GM19397 (cell line): Measurements from ENCODE around the gene PIPOX.
"Not testable (repeated sequence)": the region's sequence is repeated elsewhere in the genome, so short reads cannot be mapped to it uniquely, and the experiment has no call there.

Experiments used
- ATAC-seq: cut with Tn5 transposase; IDR thresholded peaks from one replicate; pipeline ENCODE4 v1.9.1; 2021; ENCODE audit warnings: mild to moderate bottlenecking, moderate library complexity; ENCODE audit not compliant: unreplicated experiment

Gene PIPOX

DNA sequence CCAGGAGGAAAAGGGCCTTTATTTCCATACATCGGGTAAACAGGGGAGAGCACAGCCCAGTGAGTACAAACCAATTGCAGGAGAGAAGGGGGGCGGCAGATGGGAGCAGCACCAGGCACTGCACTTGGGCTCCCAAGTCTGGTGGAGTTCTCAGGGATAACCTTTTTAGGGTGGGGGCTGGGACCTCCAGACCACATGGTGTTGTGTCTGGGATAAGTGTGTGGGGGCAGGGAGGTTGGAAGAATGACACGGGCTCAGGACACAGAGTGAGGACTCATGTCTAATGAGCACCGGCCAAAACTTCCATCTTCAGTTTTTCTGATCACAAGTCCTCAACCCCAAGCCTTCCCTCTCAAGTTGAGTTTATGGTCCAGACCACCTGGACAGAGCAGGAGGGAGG is 30.6 kb downstream of the PIPOX start:
- no peak for ATAC-seq

DNA sequence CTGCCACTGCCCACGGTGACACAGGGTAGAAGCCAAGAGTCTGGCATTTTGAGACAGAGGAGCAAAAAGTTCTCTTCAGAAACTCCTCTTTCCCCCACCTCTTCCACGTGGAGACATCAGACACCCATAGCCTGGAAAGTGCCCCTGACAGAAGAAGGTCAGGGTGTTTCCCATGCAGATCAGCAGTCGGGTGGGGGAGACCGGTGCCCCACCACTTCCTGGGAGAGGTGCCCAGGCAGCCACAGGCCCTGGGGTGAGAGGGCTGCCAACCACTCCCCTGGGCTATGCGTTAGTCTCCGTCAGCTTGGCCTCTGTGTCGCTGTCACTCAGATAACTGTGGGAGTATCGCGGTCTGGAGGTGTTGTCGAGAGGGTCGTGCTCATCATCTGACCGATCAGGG is 31.5 kb downstream of the PIPOX start:
- ATAC-seq: no peak

DNA sequence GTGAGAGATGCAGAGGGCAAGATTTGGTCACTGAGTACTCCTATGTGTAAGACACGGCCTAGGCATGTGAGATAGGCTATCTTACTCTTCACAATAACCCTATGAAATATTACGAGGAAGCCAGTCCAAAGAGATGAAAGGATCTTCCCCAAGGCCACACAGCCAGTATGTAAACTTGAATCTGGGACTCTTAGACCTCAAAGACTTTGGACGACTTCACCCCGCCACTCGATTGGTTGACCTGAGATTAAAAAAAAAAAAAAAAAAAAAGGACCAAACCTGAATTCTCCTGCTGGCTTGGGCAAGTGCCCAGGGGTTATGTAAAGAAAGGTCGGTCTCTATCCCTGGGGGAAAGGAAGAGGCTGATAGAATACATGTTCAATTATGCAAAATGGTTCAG is 33.1 kb downstream of the PIPOX start:
- no peak for ATAC-seq

DNA sequence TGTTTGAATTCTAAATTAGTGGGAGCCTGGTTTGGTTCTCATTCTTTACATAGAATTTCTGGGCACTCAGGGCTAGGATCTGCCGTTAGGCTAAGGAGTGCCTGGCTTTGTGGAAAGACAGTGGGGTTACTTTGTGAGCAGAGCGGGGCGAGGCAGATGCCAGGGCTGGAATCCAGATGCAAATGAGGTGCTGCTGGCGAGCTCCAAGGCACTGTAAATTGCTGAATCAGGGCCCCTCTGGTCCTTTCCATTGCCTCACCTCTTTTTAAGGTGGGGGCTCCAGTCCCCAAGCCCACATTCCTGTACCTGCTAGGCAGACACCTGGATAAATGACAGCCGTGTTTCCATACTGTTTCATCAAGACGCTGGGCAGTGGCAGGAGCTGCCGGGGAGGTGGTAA is 33.8 kb downstream of the PIPOX start:
- no peak for ATAC-seq

DNA sequence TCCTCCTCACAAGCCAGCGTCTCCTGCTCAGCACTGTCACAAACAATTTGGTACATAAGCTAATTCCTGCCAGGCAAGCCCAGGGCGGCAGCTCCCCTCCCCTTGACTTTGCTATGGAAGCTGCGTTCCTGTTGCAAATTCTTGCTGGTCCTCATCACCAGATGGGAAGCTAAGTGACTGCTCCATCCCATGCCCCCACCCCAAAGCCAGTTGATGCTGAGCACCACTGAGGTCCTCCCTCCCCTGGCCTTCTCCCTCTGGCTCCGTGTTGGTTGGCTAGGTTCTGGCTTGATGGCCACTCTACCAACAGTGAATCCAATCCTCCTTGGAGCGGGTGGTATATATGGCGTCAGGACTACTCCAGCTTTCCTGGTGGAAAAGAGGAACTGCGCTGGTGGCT is 34.4 kb downstream of the PIPOX start:
- no peak for ATAC-seq

DNA sequence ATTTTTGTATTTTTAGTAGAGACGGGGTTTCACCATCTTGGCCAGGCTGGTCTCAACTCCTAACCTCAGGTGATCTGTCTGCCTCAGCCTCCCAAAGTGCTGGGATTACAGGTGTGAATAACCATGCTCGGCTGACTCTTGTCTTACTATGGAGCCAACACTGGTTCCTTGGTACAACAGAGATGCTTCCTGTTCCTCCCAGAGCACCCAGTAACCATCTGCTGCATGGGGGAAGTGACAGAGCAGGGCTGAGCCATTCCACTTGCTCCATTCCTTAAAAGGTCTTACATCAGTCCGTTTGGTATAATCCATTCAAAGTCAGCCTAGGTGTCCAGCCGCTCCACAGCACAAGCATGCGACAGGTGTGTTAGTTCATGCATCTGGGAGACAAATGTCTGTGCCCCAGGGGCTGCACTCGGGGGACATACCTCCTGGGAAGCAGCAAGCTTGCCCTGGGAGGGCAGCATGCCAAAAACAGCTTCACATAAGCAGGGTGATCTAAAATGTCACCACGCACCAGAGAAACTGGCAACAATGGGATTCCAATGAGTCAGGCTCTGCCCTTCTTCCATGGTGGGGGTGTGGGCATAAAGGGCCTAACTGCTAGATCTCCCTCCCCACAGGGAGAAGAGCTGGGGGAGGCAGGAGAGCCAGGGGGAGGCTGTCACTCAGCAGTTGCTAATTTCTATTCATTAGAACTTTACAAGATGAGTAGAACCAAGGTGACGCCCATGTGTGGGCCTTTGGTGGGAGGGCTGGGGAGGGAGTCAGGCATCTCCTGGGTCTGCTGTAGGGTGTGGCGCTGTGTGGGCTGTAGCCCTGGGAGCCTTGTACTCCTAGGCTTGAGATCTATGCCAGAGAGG is 35.5 kb downstream of the PIPOX start:
- no peak for ATAC-seq

- no peak for ATAC-seq
Observed at GRCh38 chr17:29079433-29079832, 36.5 kb downstream of the PIPOX start.

DNA sequence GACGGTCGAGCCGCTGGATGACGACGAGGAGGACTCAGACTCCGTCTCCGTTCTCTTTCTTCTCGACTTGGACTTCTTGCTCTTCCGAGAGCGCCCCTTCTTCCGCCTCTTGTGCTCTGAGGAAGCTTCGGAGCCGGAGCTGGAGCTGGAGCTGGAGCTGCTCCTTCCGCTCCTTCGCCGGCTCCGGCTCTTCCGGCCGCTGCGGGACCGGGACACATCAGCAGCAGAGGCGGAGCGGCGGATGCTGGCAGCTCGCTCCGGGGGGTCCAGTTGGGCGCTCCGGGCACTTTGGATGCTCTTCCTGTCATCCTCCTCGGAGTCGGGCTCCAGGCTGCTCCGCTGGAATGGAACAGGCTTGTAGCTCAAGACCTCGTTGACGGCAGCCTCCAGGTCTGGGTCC is 36.9 kb downstream of the PIPOX start:
- ATAC-seq: no peak

GRCh38 chr17:29080323-29080722 is 37.4 kb downstream of the PIPOX start:
- ATAC-seq: no peak

- ATAC-seq: no peak
Observed at GRCh38 chr17:29080965-29081364, 38.0 kb downstream of the PIPOX start.

- no peak for ATAC-seq
Observed at GRCh38 chr17:29084541-29085146, 41.7 kb downstream of the PIPOX start.

DNA sequence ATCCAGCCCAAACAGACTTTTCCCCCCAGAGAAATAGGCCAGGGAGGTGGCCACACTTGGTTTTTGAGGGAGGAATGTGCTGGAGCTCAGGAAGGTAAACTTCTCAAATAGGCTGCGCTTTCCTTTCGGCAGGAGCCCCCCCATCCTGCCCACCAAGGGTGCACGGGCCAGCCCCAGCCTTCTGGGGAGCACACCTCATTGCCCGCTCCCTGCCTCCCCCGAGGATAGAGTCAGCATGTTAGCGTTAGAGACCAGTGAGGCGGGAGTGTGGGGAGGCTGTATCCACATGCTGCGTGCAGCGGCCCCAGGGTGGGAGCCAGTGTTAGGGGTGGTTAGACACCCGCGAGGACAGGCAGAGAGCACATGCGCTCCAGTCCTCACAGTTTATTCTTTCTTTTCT is 42.3 kb downstream of the PIPOX start:
- no peak for ATAC-seq

DNA sequence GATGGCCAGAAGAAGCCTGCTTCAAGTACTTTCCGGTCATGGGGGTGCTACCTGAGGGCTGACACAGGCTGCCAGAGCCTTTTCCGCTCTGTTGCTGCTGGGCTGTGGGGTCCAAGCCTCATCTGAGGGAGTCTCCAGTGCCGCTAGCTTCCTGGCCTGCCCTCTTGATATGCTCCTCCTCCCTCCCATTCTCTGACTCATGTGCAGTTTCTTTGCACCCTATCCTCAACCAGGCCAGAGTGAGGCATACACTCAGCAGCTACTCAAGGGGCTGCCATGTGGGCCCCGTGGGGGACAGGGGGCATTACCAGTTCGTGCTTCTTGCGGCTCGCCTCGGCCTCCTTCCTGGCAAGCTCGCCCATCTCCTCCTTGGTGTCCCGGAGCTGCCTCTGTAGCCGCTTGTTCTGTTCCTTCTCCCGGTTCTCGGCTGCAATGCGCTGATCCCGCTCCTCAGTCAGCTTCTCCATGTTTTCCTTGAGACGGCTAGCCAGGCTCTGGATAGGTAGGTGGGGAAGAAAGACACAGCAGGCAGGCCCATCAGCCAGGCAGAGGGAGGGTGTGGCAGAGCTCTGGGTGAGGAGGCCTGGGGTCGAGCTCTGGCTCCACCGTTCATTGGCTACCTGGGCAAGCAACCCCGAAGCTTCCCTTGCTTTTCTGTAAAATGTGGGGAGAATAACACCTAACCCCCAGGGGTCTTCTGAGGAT is 43.8 kb downstream of the PIPOX start:
- no peak for ATAC-seq

DNA sequence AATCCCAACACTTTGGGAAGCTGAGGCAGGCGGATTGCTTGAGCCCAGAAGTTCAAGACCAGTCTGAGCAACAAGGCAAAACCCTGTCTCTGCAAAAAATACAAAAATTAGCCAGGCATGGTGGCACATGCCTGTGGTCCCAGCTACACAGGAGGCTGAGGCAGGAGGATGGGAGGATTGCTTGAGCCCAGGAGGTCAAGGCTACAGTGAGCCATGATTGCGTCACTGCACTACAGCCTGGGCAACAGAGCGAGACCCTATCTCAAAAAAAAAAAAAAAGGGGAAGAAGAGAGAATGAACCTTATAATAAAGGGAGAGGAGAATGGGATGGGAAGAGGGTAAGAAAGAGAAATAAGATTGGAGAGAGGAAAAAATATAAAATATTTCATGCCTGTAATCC is 45.8 kb downstream of the PIPOX start:
- not testable (repeated sequence) for ATAC-seq

- no peak for ATAC-seq
Observed at GRCh38 chr17:29089601-29090044, 46.7 kb downstream of the PIPOX start.

DNA sequence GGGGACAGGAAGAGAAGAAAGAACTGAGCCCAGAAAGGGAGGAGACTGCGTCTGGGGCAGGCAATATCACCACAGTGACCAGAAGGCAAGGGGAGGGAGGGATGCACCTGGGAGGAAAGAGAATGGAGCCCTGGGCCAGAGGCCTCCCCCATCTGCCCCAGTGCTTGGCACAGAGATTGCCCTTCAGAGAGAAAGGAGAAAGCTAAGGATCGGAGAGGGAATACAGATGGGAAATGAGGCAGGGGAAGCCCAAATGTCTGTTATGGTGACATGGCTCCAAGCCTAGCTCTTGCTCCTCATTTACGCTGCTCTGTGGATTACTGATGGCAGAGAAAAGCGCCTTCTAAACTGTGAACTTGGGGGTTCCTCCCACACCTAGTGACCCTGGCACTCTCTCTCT is 47.2 kb downstream of the PIPOX start:
- ATAC-seq: no peak

GRCh38 chr17:29090750-29091605 is 48.0 kb downstream of the PIPOX start:
- no peak for ATAC-seq

DNA sequence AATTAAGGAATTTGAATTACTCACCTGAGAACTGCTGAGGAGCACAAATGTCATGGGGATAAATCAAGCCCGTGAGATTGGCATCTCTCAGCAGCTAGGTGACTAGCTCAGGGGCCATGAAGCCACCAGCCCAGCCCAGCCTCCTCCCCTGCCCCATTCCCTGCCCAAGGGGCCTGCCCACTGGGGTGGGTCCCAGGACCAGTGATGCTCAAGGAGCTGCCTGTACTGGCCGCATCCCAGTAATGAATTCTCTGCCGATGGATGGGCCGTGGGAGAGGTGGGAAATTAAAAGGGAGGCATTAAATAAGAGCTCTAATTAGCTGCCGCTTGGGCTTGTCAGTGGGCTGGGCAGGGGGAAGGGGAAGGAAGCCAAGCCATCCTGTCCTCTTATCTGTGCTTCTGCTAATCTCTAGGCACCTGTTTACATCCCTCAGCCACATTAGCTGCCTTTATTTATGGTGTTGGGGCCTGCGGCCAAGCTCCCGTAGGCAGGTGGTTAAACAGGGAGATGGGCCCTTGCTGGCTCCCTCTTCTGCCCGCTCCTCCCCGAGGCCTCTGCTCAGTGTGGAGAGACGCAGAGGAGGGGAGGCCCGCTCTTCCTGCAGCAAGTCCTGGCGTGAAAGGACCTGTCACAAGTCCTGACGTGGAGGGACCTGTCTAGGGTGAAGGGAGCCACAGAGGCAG is 48.8 kb downstream of the PIPOX start:
- no peak for ATAC-seq

DNA sequence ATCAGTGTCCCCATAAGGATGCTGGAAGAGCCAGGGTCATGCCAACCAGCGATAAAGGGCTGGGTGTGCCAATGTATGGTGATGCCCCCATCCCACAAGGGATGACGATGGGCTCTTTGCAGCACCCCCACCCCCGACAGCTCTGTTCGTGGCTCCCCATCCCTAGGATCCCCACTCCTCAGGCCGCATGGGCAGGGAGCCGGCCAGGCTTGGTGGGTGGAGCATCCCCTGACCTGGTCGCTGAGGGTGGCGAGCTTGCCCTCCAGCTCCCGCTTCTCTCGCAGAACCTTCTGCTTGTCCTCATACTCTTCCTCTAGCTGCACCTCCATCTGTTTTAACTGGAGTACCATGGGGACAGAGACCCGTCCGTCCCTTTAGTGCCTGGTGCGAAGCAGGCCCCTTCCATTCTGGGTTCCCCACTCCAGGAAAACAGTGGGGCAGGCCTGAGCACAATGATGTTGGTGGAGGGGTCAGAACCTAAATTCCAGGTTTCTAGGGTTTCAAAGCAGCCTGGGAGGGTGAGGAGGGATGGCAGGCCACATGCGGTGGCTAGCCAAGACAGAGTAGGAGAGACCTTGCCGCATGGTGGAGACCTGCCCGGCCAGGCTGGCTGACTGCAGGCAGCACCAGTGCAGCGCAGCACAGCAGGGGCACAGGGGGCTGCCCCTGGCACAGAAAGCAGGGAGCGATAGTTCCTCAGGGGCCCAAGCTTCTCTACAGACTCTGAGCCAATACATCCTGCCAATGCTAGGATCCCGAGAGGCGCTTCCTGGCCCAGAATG is 50.3 kb downstream of the PIPOX start:
- no peak for ATAC-seq
